B cell (primary cell): Measurements from ENCODE around the gene SORD. TPM values are rescaled to one million over a fixed set of nuclear protein-coding genes. Genes with fewer than 3 reads are reported as not detected.

Source experiments
- ATAC-seq: fragments of 200-7000 bp; cut with Tn5 transposase; one replicate; pipeline ENCODE4 v1.10.0; 2021; ENCODE audit warnings: low read depth, mild to moderate bottlenecking, moderate number of reproducible peaks, moderate library complexity
- CTCF ChIA-PET: fragments of 350-600 bp; sonication (Branson Sonifier 250); formaldehyde crosslinking; loops from one replicate; lab custom pipeline; 2021; ENCODE audit warnings: antibody characterized with exemption, inconsistent platforms; lab: Charles Lee
- POLR2A ChIA-PET: fragments of 350-600 bp; sonication (Branson Sonifier 250); formaldehyde crosslinking; loops from one replicate; lab custom pipeline; 2021; ENCODE audit warnings: antibody characterized with exemption; lab: Charles Lee
- DNase-seq: peaks from one replicate; pipeline ENCODE4 v3.0.0; 2013
- H2AFZ ChIP-seq: 2 replicates; pipeline ENCODE4 v1.6.1; 2012; ENCODE audit warnings: mild to moderate bottlenecking, low read depth, low read length; ENCODE audit not compliant: insufficient read depth, poor library complexity, severe bottlenecking
- H3K27ac ChIP-seq, 2 donors: 1 replicate in 1 of 2; 2 replicates in 1 of 2; pipeline ENCODE4 v1.5.1; 2012 to 2013; ENCODE audit warnings: low read length in 2 of 2, mild to moderate bottlenecking in 2 of 2, moderate library complexity in 1 of 2
- H3K27me3 ChIP-seq, 4 experiments: fragments of 200-600 bp in 1 of 4; sonication (generic) in 1 of 4; replicated peaks in 1 of 4; 1 replicate in 2 of 4; 2 replicates in 2 of 4; pipeline versions ENCODE4 v1.6.1 to v1.7.0; 2013 to 2016; ENCODE audit warnings: low read length in 3 of 4, mild to moderate bottlenecking in 2 of 4, mixed read lengths in 1 of 4, moderate library complexity in 1 of 4; ENCODE audit not compliant: insufficient read depth in 4 of 4, control insufficient read depth in 3 of 4; ENCODE audit errors: control extremely low read depth in 1 of 4
- H3K36me3 ChIP-seq, 2 experiments: replicated peaks in 1 of 2; 1 replicate in 1 of 2; 2 replicates in 1 of 2; pipeline versions ENCODE4 v1.6.1 to v1.7.1; 2013; ENCODE audit warnings: low read length in 1 of 2; ENCODE audit not compliant: insufficient read depth in 2 of 2, control insufficient read depth in 1 of 2; ENCODE audit errors: control extremely low read depth in 1 of 2, extremely low read depth in 1 of 2
- H3K4me1 ChIP-seq, 2 donors: fragments of 200-600 bp in 1 of 2; sonication (generic) in 1 of 2; 1 replicate in 1 of 2; 2 replicates in 1 of 2; pipeline versions ENCODE4 v1.5.1 to v1.6.1; 2013 to 2017; ENCODE audit warnings: low read length in 2 of 2; ENCODE audit not compliant: control insufficient read depth in 2 of 2, insufficient read depth in 2 of 2
- H3K4me2 ChIP-seq: replicated peaks from 2 replicates; pipeline ENCODE3; 2012; ENCODE audit warnings: mild to moderate bottlenecking, low read depth, low read length; ENCODE audit not compliant: poor library complexity, severe bottlenecking
- H3K4me3 ChIP-seq, 5 experiments: fragments of 200-600 bp in 1 of 5; sonication (generic) in 1 of 5; 1 replicate in 3 of 5; 2 replicates in 2 of 5; pipeline versions ENCODE4 v1.5.1 to v1.7.0; 2011 to 2016; ENCODE audit warnings: low read length in 4 of 5, mild to moderate bottlenecking in 4 of 5, low read depth in 2 of 5, control low read depth in 1 of 5, moderate library complexity in 1 of 5; ENCODE audit not compliant: insufficient read depth in 1 of 5; ENCODE audit errors: control extremely low read depth in 1 of 5, extremely low read depth in 1 of 5
- H3K79me2 ChIP-seq: fragments of 200-600 bp; sonication (generic); one replicate; pipeline ENCODE4 v1.6.0; 2016; ENCODE audit warnings: low read length; ENCODE audit not compliant: control insufficient read depth, insufficient read depth
- H3K9ac ChIP-seq: fragments of 200-600 bp; sonication (generic); 2 replicates; pipeline ENCODE4 v1.6.1; 2017; ENCODE audit warnings: mild to moderate bottlenecking, low read length, moderate library complexity
- H3K9me3 ChIP-seq, 3 donors: one replicate each; pipeline versions ENCODE4 v1.6.1 to v1.7.1; 2013; ENCODE audit warnings: low read length in 2 of 3; ENCODE audit not compliant: control insufficient read depth in 2 of 3, insufficient read depth in 1 of 3; ENCODE audit errors: control extremely low read depth in 1 of 3
- H4K20me1 ChIP-seq: 2 replicates; pipeline ENCODE4 v1.6.0; 2012; ENCODE audit warnings: mild to moderate bottlenecking, low read length; ENCODE audit not compliant: insufficient read depth, control insufficient read depth, poor library complexity, severe bottlenecking
- H3K27ac Mint-ChIP-seq: one replicate; pipeline ENCODE4 v1.8.0; 2021; ENCODE audit warnings: mixed read lengths
- H3K27me3 Mint-ChIP-seq: one replicate; pipeline ENCODE4 v1.8.0; 2021; ENCODE audit warnings: mixed read lengths
- H3K4me1 Mint-ChIP-seq: one replicate; pipeline ENCODE4 v1.8.0; 2021; ENCODE audit warnings: mixed read lengths
- H3K4me3 Mint-ChIP-seq: one replicate; pipeline ENCODE4 v1.8.0; 2021; ENCODE audit warnings: mixed read lengths
- H3K9me3 Mint-ChIP-seq: one replicate; pipeline ENCODE4 v1.8.0; 2022; ENCODE audit warnings: mixed read lengths; ENCODE audit not compliant: insufficient read depth
- CTCF ChIP-seq: fragments of 200-600 bp; IDR thresholded peaks from one replicate; pipeline ENCODE4 v1.8.0; 2022; ENCODE audit warnings: antibody characterized with exemption, mild to moderate bottlenecking
- EZH2 ChIP-seq: IDR thresholded peaks from 2 replicates; pipeline ENCODE4 v1.6.1; 2012; ENCODE audit warnings: borderline replicate concordance, low read depth, mild to moderate bottlenecking, moderate library complexity, low read length; ENCODE audit not compliant: insufficient read depth, poor library complexity, severe bottlenecking
- WGBS: methylation state at CpG from one replicate; pipeline ENCODE4 v1.1.5; 2013; ENCODE audit warnings: missing lambda C conversion rate; ENCODE audit not compliant: insufficient coverage; 5-methylcytosine and 5-hydroxymethylcytosine counted together
- intact Hi-C: fragments of 100-400 bp; cut with micrococcal nuclease; formaldehyde crosslinking; loops from one replicate; pipeline ENCODE4 v1.10.0; 2022
- polyA plus RNA-seq: library from polyadenylated mRNA; depleted of rRNA; stranded (reverse); fragments of >200 nt; gene quantifications from 2 replicates; pipeline ENCODE4 v1.2.3, GENCODE V29; 2012
- total RNA-seq, 2 donors: library from RNA; stranded (reverse); fragments of 120-200 nt in 1 of 2; gene quantifications; 1 replicate in 1 of 2; 2 replicates in 1 of 2; pipeline versions ENCODE4 v1.2.3 to v1.2.4, GENCODE V29; 2013 to 2022

Gene SORD
- total and polyA plus RNA-seq, 2 donors (not counting 1 experiment from before 2014, with no cell fraction given), result 22.2 to 25.8 TPM

GRCh38 chr15:45026651-45027190 lies 3.7 kb downstream of the SORD start:
- H2AFZ ChIP-seq, result no peak overlapping the region
- 100% methylated on average over 2 of the region's 5 CpGs for WGBS
- POLR2A ChIA-PET, result no interaction called here

More at GRCh38 chr15:45026651-45027190, 3.7 kb downstream of the SORD start:
- Mint-ChIP-seq H3K4me3 (no peak overlapping the region), H3K4me1 (peaks cover 26% of the 10 kb centered on the region), H3K9me3 (no peaks in the 10 kb centered on the region), H3K27ac (no peak overlapping the region), H3K27me3 (no peaks in the 10 kb centered on the region)
- Histone ChIP-seq H3K4me1 (peaks cover 12 to 16% of the 10 kb centered on the region in 2 donors), H3K79me2 (peaks cover 18% of the 10 kb centered on the region), H3K27me3 (no peaks in the 10 kb centered on the region), H3K9ac (no peak overlapping the region), H3K27ac (no peak overlapping the region), H3K4me2 (no peak overlapping the region), H4K20me1 (no peaks in the 10 kb centered on the region), H3K9me3 (peaks cover 0 to 6% (median 0%) of the 10 kb centered on the region in 3 donors), H3K4me3 (no peak overlapping the region), H3K36me3 (no peaks in the 10 kb centered on the region)
- DNase-seq, result no peak
- TF ChIP-seq EZH2 (no peak), CTCF (no peak)
- ATAC-seq, result no peak
- intact Hi-C loops, result loop anchor here (5.0 to 10.0 kb wide), 2 partner anchors 164 to 378 kb away; a partner anchor contains a TSS
- CTCF ChIA-PET, result interaction anchor here (2.9 kb wide), 1 partner anchor 11 kb away, joined by 20 read pairs; no protein-coding TSS in a partner anchor
